Measurements from ENCODE around the gene RAMACL.
A peak's percentile ranks its signal among the peaks of the same experiment; 100 is the strongest.

Gene RAMACL

DNA sequence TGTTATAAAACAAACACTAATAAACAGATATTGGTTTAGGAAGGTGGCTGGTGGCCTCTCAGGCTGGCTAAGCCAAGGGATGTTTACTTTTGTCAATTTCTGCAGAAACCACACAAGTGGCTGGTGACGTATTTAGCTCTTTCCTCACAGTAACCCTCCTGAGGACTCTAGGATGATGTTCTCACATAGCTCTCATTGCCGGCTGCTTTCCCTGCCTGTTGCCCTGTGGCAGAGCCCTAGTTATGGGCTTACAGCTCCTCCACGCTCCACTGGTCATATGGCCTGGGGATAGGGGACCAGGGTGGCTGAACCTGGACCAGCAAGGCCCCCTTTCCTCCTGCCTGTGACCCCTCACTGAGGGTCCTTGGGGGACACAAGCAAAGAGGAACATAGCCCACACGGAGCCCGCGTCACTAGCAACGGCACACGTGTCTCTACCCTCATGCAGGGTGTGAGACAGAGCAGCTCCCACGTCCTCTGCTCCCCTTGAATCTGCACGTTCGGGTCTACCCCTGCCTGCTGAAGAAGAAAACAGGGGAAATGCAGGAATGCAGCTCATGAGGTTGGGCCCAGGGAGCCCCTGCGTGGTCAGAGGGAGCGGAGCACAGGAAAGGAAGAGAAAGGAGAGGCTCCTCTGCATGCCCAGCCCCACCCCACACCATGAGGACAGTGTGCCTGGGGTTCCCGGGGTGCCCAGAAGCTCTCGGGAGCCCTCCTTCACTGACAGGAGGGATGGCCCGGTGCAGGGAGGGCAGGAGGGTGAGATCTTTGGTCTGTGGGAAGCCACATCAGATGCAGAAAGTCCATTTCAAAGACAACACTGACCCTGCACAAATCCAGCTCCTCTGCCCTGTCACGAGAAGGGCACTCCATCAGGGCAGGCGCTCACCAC lies 13.9 kb downstream of the RAMACL start:
- peak in 1 of 5 experiments; percentile 53 for DNase-seq

DNA sequence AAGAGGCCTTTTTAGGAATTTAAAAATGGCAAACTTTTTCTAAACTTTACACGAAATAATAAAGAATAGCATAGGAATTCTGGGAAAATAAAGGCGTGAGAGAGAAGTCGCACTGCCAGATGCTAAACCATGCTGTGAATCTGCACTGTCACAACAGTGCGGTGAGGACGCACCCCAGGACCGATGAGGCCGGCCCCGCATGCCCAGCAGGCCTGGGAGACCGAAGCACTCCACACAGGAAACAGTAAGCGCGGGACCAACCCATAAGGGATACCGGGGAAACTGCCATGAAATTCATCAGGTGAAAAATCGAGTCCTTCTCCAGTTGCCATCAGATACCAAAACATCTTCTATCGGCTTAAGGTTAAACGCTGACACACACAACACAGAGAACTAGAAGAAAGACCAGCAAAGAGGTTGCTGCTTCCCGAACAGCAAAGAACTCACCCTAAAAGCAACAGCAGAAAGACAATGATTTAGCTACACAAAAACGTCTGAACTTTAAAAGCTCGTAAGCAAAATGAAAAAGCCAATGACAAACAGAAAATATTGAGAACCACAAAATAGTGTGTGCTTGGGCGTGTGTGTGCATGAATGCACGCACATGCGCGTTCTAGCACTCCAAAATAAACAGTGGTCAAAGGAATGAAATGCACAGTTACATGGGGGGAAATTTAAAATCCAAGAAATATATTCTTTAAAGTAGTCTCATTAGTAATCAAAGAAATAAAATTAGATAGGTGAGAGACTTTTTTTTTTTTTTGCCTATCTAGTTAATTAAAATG lies 15.4 kb downstream of the RAMACL start:
- DNase-seq, result no peak

DNA sequence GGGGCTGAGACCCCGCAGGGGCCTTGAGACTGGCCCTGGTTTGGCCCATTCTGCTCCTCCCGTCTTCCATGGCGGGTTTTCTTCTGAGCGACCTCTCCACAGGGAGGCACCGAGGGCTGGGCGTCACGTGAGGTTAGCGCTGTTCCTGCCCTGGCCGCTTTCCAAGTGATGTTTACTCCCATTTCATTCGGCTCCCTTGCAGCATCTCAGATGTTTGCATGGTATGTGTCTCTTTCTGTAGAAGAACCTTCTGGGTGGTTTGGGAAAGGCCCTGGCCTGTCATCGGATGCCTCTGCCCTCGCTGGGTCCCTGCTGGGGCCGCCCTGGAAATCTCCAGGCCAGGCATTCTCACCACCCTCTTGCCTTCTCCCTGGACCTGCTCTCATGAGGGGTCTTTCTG lies 17.3 kb downstream of the RAMACL start:
- no peak for DNase-seq

DNA sequence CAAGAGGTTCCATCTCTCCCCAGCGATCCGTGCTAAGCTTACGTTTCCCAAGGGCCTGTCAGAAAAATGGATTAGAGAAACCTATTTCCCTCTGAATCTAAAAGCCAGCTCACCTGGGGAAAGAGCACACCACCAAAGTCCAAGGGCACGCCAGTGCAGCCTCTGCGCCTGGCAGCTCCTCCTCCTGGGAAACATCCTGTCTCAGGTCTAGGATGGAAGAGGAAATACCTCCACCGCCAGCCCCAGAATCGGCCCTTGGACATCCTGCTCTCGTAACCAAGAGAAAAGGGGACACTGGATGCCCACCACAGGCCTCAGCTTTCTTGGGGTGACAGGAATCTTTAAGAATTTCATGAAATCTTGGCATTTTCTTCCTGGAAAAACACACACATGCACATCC lies 18.7 kb downstream of the RAMACL start:
- no peak for DNase-seq

DNA sequence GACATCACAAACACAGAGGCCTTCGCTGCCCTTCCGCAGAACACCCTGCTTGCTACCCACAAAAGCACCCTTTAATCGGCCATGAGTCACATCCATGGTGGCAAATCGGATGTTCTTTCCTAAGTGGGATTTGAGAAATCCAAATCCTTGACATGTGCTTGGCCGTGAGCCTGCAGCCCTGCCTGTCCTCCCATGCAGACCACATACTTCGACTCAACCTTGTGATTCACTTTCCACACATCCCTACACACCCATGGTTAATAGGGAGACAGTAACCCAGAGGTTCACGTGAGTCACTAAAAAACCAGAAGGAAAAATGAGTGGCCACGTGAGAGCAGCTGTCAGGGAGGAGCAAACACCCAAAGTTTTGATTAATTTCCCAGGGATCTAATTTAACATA lies 19.4 kb downstream of the RAMACL start:
- no peak for DNase-seq

DNA sequence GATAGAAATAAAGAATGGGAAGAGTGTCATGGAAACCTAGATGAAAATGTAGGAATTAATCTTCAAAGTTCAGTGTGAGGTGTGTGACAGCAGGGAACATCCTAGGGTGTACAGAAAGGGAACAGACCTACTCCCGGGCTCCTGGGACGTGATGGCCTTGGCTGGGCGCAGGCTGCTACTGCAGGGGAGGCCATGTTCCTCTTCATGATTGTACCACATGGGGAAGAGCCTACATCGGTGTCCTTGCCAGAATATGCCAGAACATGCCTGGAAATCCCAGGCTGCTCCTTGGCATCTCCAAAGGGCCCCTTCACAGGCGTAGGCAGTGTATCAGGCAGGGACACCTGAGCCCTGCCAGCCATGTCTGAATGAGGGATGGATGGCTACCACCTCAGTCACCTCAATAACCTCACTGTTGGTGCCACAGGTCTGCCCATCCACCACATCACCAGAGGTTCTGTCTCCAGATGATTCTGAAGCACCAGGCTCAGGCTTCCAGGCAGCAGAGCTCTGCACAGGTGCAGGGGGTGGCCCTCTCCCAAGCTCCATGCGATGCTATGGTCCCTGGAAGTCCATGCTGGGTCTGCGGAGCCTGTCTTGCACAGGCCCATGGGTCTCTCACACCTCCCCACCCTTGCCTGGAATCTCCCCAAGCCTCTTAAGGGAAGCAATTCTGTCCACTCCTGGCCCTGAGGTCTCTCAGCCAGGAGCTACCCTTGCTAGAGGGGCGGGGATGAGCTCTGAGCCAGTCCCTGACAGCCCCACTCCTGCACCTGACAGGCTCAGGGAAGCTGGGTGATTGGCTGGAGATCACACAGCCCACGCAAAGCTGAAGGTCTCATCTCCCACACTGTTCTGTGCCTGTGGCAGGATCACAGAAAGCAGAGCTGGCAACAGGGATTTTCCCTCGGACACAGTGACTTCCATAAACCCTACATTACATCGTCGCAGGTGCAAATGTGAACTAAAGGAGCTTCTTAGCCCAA lies 20.2 kb downstream of the RAMACL start:
- no peak for DNase-seq

DNA sequence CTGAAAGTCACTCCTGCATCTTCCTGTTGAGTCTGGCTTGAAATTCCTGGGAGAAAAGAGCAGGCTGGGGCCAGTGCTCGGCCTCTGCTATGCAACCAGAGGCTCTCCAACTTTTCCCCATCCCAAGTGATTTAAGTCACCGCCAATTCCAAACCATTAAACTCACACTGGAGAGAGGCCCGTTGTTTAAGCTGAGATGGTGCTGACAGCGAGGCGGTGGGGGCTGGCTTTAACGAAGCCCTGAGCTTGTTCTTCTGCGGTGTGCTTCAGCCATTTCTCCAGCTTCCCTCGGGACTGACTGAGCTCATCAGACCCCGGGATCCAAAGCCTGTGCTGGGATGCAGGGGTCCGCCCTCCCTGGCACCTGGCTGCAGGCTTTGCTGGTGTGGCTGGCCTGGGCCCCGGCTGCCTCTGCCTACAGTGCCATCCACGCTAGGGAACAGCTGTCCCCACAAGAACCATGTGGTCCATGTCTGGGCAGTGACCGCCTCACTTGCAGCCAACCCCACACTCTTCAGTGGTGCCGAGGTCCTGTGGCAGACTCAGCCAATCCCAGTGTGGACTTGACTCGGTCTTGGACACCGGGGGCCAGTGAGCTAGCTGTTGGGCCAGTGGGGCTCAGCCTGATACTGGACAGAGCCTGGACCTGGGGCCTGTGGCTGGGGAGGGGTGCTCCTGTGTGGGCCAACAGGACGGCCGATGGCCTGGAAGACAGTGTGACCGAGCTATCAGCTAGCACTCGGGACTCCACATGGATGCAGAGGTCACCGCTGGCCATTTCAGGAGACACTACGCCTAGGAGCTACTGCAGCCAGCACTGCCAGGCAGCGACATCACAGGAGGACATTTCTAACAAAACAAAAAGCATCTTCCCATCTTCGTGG lies 21.2 kb downstream of the RAMACL start:
- DNase-seq, result no peak

DNA sequence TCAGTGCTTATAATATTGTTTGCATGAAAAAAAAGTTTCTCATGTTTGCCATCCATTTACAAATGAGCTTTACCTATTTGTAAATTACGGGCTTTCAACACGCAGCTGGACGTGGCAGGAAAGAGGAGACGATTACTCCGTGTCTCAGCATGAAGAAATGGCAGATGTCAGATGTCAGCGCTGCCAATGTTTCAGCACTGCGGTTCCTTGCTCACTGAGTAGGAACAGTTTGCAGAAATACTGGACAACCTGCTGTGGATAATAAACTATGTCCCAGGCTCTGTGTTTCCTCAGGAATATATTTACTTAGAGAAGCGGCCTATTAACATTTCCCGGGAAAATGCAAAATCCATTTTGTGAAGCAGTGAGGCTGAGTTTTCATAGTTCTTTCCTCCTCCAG lies 22.7 kb downstream of the RAMACL start:
- DNase-seq, result no peak

DNA sequence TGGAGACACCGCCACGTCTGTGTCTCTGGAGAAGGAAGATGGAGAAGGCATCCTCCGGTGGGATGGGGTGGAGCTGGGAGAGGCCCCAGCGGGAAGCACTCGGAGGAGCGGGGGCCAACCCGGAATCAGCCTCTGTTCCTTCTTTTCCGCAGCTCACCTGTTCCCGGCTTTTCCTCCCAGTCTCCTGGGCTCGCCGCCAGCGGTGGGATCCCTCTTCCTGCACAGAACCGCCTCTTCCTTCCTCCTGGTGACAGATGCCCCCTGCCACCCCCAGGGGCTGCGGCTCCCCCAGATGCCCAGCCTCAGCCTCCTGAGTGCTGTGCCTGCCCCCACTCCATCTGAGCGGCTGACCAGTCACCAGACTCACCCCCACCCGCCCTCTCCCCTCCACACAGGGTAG lies 23.3 kb downstream of the RAMACL start:
- DNase-seq, result no peak

DNA sequence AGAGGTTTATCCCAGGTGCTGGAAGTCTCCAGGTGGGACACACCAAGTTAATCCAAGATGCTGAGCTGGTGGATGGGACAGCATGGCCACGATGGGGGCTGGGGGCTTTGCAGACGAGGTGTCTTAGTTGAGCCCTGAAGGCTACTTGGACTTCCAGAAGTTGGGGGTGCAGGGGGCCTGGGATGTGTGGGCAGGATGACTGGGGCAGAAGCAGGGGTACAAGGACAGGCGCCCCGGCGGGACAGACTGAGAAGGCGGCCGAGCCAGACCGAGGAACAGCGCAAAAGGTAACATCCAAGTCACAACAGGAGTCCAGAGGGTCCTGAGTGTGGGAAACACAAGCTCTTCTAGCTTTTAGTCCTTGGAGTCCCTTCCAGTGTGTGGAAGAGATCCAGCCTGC lies 23.8 kb downstream of the RAMACL start:
- DNase-seq, result no peak

DNA sequence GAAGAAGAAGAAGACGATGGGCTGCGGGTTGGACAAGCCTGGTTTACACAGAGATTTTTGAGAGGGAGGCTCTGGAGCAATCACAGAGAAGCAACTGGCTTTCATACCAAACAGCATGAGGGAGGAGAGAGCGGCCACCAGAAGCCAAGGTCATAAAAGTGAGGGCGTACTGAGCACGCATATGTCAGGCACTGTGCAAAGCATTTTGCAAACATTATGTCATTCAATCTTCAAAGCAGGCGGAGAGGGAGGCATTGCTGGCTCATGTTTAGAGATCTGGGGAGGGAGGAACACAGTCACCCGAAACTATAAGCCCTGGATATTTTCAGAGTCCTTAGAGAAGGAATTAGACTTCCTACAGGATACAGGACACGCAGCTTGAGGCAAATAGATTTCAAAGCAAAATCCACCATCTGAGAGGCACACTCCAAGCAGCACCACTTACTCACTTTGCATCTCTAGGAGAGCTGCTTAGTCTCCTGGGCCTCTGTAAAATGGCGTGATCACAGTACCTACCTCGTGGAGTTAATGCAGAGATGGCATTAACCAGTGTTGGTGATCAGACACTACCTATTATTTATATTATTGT lies 24.6 kb downstream of the RAMACL start:
- DNase-seq, result no peak

DNA sequence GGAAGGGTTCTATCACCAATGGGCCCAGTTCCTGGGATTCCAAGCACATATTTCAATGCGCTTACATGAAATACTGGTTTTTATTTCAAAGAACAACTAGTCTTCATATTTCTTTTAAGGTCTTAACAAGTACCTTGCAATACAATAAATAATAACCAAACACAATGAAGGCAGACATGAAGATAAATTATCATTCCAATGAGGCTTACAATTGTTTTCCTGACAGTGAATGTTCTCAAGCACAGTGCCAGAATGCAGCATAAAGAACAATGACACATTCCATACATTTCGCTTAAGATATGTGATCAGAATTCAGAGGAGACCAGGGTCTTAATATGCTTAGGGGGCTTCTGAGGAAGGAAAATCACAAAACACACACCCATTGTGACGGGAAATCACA lies 26.3 kb downstream of the RAMACL start:
- DNase-seq, result no peak

DNA sequence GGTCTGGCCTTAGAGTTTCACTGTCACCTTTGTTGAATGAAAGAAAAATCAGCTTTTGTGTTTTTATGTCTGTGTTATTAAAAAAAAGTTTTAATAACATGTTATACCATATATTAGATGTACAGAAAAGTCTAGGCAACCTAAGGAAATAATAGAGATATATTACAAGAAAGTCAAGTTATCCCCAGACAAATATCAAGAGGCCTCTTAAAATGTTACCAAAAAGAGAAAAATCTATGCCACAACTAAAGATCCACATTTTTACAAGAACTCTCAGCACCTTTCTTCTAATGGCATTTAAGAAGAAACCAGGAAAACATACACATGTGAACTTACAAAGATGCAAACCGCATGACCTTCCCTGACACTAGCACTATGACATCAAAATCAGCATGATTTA lies 26.8 kb downstream of the RAMACL start:
- no peak for DNase-seq

DNA sequence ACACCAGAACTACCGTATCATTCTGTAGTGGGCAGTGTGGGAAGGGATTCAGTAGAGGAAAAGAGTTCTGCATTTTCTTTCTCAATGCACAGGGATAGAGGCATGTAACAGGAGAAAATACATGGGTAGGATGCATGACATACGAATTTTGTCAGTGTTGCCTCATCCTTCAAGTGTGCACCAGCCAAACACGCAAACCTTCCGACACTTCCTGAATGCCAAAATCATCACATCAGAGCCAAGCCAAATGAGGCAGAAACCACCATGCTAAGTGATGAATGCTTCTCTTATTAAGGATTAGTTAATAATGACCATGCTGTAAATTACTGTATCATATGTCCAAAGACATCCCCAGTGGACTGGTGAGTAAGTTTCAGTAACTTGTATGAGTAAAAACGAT lies 27.3 kb downstream of the RAMACL start:
- no peak for DNase-seq

DNA sequence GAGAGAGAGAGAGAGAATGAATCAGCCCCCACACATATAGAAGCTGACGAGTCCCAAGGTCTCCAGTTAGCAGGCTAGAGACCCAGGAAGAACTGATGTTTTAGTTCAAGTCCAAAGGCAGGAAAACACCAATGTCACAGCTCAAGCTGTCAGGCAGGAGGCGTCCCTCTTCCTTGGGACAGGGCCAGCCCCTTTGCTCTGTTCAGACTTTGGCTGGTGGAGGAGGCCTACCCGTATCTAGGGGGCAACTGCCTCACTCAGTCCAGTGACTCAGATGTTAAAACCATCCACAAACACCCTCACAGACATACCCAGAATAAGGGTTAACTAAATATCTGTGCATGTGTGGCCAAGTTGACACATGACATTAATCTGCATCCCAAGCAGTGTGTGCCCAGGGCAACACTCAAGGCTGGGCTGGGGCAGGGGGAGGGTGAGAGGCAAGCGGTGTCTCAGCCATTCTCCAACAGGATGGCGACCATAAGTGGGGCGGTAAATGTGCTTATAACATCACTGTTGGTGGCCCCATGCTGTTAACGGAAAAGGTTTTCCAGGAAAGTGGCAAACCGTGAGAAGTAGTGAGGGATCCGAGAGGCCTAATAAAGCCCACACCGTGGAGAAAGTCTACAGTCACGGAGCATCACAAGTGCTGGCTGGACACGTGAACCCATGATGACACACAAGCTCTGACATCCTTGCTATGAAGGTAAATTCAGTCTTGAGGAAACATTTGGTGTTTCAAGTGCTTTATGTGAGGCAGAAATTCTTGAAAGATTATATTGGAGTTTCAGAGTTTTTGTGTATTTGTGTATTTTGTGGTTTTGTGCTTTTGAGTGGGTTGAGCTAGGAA lies 28.1 kb downstream of the RAMACL start:
- DNase-seq, result no peak

DNA sequence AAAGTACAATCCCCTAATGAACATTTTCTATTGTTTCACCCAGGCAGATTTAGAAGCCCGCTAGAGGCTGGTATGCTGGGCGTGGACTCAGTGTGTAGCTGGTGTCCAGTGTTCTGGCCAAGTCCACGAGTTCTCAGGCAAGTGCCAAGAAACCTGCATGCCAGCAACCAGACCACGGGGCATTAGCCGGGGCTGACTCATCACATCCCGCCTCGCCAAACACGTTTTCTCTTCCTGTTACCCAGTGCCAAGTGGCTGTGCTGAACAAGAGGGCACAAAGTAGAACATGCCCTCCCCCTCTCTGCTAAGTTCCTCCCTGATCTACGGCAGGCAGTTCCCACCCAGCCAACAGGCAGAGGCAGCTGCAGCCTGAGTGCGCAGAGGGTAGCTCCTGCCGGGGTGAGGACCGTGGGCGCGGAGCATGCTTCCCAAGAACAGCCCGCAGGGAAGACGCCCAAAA lies 29.6 kb downstream of the RAMACL start:
- peak in 1 of 5 experiments; percentile 9 for DNase-seq

DNA sequence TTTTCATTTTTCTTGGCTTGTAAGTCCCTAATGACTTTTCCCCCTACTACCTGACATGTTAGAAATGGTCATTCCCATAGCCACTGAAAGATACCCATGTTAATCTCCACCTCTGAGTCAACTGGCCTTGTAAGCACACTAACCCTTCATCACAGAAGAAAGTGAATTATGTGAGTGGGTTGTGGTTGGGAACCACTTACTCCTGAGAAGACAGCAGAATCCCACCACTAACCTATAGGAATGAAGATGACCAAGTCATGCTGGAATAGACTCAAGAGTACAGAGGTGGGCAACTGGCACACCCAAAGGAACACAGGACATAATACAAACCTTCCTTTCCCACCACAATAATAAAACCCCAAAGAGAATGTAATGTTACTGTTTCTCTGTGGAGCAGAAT lies 30.1 kb downstream of the RAMACL start:
- no peak for DNase-seq

DNA sequence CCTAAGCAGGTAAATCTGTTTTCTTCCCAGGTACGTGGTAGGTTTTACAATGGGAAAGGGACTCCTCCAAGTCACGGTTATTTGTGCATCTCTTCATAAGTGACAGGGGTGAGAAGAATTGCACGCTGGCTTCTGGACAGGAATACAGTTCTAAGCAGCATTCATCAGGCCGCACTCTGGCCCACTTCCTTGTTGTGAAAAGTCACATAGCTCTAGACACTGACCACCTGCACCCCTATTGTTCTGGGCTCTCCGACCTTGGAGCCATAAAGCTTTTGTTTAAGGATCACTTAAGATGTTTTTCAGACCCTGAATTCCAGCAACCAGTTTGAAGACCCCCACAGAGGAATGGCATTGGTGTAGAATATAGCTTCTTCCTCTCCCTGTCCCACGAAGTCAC lies 31.4 kb downstream of the RAMACL start:
- DNase-seq, result no peak

DNA sequence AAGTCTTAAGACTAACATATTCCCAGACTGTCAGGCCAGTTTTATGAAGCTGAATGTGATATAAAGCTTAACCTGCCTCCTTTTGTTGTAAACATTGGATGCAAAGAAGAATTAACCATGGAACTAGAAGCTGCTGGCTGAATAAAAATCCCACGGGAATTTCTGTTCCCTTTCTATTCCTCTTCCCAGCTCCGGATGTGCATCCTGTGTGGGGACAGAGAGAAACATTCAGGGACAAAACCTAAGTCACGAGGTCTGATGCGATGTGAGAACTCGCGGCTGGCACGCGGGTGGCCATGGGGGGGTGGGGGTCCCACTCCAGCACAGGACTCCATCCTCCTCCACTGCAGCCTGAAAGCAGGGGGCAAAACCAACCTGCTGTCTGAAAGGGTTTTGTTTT lies 32.2 kb downstream of the RAMACL start:
- no peak for DNase-seq

DNA sequence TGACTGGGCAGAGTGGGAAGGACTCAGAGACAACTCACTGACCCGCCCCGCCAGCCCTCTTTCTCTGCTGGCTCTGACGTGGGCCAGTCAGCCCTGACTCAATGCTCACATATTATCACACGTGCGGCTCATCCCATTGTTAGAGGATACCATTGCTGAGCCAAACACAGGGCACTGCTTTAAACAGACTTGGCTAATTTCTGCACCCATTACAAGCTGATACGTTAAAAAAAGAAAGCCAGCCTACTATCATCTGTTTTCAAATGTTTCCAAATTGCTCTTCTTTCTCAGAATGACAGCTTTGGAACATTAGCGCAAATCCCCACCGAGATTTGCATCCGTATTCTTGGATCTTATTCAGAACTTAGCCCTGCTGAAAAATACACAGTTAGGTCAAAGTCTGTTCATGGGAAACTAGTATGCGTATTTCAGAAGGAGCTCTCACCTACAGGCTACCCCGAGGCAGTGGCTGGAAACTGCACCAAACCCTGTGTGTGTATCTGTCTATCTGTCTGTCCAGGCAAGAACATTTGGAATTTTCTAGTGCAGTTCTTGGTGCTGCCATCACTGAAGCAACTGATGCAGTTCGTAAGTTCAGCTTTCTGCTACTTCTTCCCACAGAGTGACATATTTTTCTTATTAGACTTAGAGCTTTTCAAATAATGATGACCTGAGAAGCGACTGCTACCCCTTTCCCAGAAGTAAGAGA lies 32.8 kb downstream of the RAMACL start:
- DNase-seq, result no peak

Data from T-helper 2 cell (primary cell).